ENCODE measurements around the gene GJC2.
A peak's percentile ranks its signal among the peaks of the same experiment; 100 is the strongest.
"Not testable (repeated sequence)": the region's sequence is repeated elsewhere in the genome, so short reads cannot be mapped to it uniquely, and the experiment has no call there.

GJC2 gene

GRCh38 chr1:228149406-228150119 is at the start of gene GJC2:
GJC2 (plus strand) TSS chr1:228149930; CDS start chr1:228157759, 7,829 bp downstream.
- no peak for DNase-seq (ENCODE audit: low spot score)

DNA sequence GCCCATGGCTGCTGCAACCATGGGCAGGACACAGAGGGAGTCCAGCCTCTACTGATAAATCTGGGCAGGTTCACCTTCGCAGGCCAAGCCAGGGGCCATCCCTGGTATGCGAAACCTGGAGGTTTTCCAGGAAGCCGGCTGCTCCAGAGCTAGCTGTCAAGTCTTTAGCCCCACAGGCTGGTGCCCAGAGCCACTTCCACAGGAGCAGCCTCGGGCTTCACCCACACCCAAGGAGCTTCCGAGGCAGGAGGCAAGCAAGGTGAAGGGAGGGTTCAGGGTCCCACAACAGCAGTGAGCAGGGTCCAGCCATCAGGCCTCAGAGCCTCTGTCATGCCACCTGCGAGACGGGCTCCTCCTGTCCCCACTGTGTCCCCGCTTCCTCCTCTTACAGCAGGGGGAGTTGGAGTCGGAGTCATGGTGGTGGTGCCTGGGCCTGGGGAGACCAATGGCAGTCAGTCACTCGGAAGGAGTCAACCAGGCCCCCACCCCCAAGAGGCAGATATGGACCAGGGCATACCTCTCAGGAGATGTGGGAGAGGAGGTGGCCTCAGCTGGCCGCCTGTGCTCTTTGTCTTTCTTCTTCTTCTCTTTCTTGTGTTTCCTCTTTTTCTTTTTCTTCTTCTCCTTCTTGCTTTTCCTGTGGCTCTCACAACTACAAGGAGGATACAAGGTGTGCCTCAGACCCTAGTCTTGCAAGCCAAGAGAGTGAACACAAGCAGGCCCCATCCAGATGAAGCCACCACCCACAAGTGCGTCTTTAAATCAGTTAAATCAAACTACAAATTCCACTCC is 48.7 kb upstream of the GJC2 start:
- peak; percentile 32 for DNase-seq (ENCODE audit: low spot score)

DNA sequence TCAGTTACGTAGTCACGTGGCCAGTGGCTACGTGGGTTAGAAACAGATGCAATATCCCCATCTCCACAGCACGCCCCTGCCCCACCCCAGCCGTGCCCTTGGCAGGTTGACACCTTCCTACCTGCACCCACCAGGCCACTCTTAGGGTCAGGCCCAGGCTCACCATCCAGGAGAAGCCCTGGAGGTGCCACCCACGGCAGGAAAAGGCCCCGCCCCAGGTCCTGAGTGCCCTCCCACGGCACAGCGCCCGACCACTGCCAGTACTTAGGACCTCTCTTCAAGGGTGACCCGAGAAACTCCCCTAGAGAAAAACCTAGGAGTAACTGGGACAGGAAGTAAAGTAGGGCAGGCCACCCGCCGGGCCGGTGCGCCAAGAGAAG is 48.1 kb upstream of the GJC2 start:
- peak; percentile 46 for DNase-seq (ENCODE audit: low spot score)

DNA sequence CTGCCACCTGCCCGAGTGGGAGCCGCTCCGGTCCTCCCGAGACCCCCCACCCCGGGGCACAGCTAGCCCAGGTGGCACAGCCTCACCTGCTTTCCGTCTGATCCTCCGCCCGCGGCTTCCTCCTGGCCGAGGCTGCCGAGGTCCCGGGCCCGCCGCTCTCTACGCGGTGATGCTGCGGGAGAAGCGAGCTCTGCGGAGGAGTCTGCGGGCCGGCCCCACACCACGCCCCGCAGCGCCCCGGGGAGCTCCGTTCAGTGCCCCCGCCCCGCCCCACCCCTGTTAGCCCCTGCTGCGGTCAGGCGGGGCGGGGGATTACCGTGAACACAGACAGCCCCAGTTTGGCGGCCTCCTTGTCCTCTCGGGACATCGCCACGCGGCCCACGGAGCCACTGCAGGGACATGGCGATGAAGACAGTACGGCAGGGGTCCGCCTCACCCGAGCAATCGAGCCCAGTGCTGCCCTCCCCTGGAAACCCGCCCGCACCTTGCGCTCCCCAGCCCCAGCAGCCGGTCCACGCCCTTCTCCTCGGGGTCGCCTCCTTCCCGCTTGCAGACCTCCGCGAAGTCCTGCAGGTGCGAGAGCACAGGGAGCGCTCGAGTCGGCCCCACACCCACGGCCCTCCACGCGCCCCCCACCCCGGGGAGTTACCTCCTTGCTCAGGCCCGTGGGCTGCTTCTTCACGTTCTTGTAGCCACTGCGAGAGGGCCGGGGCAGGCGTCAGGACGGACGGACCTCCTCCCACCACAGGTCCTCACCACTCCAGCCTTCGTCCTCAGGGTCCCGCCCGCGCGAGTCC is 47.5 kb upstream of the GJC2 start:
- DNase-seq (ENCODE audit: low spot score): peak; percentile 90

DNA sequence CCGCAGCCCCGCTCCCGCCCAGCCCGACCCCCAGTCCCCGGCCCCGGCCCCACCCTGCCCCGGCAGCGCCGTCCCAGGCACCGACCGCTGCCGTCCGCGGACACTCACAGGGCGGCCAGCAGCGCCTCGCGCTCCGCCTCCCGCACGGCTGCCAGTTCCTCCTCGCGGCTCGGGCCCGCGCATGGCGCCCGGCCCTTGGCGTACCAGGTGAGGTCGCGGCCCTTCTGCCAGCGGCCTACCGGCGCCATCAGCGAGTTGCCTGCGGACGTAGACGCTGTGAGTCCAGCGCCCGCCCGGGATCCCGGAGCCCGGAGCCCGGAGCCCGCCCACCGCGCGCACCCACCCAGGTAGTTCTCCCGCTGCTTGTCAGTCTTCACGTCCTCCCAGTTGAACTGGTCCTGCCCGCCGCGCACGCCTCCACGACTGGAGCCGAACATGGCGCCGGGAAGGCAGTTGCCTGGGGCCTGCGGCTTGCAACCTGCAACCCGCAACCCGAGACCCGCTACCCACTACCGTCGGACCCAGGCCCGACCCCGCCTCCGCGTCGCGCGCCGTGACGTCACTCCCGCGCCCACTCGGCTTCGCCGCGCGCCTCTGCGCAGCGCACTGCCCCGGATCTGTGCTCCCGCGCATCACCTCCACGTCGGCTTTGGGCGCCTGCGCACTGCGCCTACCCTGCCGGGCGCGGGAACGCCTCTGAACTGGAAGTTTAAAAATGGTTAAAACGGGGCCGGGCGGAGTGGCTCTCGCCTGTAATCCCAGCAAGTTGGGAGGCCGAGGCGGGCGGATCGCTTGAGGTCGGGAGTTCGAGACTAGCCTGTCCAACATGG is 46.7 kb upstream of the GJC2 start, which contains the start of gene C1orf35:
Gene C1orf35, minus strand, starts transcription at position 535 of the 830 bp plus-strand sequence. Its CDS starts 98 bp downstream, at position 437.
- DNase-seq (ENCODE audit: low spot score): peak; percentile 99

- DNase-seq (ENCODE audit: low spot score): peak; percentile 15
Measured at GRCh38 chr1:228104526-228105269, 45.0 kb upstream of the GJC2 start.

DNA sequence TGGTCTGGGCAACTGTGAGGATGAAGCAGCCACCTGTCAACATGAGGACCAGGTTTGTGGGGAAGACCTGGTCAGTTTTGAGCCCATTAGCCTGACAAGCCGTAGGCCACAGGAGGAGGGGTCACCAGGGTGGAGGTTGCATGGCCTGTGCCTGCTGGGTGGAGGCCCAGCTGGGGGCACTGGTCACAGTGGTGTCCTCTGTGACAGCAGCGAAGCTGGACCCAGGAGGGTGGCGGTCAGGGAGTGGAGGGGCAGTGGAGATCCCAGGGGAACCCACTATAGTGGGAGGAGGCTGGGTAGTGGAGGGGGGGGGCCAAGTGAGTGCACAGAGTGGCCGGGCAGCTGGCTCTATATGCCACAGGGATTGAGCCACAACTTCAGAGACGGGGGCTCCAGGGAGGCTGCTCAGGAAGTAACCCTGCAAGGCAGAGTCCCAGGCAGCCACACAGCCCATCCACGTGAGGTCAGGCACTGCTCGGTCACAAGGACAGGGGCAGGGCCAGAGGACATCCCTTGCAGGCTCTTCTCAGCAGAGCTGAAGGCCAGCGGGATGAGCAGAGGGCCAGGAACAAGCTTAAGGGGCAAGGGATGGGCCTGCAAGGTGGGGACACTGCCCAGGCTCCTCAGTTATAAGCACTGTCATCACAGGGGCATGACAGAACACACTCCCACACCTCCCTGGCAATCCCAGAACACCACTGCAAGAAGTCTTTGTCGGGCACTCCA is 44.3 kb upstream of the GJC2 start:
- DNase-seq (ENCODE audit: low spot score): peak; percentile 6

GRCh38 chr1:228105996-228106799 is 43.5 kb upstream of the GJC2 start:
- no peak for DNase-seq (ENCODE audit: low spot score)

- no peak for DNase-seq (ENCODE audit: low spot score)
Measured at GRCh38 chr1:228106800-228107054, 43.0 kb upstream of the GJC2 start.

- no peak for DNase-seq (ENCODE audit: low spot score)
Measured at GRCh38 chr1:228107636-228108035, 42.1 kb upstream of the GJC2 start.

GRCh38 chr1:228108055-228108690 is 41.6 kb upstream of the GJC2 start:
- no peak for DNase-seq (ENCODE audit: low spot score)

DNA sequence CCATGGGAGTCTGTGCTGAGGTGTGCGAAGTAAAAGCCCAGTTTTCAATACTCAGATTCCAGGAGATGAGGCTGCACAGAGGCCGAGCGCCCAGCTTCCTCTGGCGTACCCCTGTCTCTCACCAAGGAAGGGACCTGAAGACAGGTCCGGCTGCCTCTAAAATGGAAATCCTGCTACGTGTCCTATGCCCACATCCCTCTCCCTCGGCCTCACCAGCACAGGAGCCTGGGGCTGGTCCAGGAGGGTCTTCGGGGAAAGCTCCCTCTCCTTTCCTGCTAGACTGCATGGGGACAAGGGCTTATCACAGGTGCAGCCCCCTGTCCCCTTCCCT is 41.0 kb upstream of the GJC2 start:
- peak; percentile 7 for DNase-seq (ENCODE audit: low spot score)

DNA sequence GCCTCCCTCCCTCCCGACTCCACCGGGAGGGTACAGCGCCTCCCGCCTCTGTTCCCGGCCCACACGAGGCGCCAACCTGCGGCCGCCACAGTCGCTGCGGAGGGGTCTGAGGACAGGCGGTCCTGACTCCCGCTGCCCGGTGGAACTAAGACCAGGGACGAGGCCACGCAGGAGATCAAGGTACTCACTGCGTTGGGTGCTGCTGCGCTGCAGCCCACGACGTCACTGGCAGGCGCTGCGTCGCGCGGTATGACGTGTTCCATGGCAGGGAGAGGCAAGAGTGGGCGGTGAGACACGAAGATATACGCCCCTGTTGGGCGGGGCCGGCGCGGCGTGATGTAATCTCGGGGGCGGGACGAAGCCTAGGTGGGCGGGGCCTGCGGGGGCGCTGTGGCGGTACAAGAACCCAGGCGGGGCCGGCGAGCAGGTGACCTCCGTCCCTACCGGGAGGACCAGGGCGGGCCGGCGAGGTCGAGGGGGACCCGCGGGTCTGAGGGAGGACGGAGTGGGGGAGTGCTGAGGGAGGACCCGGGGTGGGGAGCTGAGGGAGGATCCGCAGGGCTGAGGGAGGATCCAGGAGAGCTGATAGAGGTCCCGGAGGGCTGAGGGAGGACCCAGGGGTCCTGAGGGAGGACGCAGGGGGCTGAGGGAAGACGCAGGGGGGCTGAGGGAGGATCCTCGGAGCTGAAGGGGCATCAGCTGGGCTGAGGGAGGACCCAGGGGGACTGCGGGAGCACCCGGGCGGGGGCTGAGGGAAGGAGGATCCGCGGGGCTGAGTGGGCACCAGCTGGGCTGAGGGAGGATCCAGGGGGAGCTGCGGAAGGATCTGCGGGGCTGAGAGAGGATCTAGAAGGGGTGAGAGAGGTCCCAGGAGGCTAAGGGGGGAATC is 40.4 kb upstream of the GJC2 start, which contains the start of gene MRPL55:
Gene MRPL55, minus strand, starts transcription at position 227 of the 889 bp plus-strand sequence. CDS start 1,039 bp downstream, outside the sequence.
- DNase-seq (ENCODE audit: low spot score): peak; percentile 98

GRCh38 chr1:228109962-228110488 is 39.7 kb upstream of the GJC2 start:
- no peak for DNase-seq (ENCODE audit: low spot score)

GRCh38 chr1:228110556-228110955 is 39.2 kb upstream of the GJC2 start:
- DNase-seq (ENCODE audit: low spot score): no peak

- not testable (repeated sequence) for DNase-seq (ENCODE audit: low spot score)
Measured at GRCh38 chr1:228111315-228111714, 38.4 kb upstream of the GJC2 start.

- DNase-seq (ENCODE audit: low spot score): no peak
Measured at GRCh38 chr1:228112167-228112566, 37.6 kb upstream of the GJC2 start.

DNA sequence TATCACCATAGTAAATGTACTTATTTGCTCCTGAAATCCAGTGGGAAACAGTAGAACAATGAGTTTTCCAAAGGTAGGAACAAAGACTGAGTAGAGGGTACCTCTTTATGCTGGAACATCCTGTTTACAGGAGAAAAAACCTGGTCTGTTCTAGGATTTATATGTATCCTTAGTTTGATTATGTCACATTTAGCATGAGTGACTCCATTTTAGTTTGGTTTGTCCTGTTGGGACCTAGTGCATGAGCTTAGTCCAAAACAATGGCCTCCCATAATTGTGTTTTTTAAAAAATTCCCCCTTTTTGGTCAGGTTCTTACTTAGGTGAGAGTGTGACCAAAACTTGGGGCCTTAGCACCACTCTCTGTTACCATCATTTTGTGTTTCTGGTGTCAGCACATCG is 37.1 kb upstream of the GJC2 start:
- no peak for DNase-seq (ENCODE audit: low spot score)

Data from HuH-7 (cell line).